SH-SY5Y (cell line): Measurements from ENCODE around the gene KIAA1217.

Experiments used
- GATA2 ChIP-seq: IDR thresholded peaks from 2 replicates; pipeline ENCODE4 v1.6.1; 2011; ENCODE audit warnings: mild to moderate bottlenecking, low read depth, low read length
- GATA3 ChIP-seq: IDR thresholded peaks from 2 replicates; pipeline ENCODE4 v1.6.1; 2011; ENCODE audit warnings: low read depth, mild to moderate bottlenecking, low read length, moderate library complexity

The KIAA1217 gene

DNA sequence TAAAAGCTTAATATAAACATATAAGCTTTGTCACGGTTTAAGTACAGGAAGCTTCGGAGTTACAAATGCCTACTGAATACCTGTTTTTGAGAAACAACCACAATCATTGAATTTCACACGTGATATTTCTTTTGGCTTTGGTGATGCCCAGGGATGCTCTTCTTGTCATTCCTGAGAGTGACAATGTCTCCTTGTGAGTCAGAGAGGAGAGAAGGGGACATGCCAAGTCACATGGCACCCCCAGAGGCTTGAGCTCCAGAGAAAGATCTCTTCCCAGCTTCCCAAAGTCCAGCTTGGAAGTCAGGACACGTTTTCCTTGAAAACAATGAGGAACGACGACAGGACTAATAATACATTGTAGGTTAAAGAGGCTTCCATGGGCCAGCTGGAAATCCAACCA is 272.3 kb downstream of the KIAA1217 start:
- no peak for TF ChIP-seq GATA3
- TF ChIP-seq GATA2: no peak

DNA sequence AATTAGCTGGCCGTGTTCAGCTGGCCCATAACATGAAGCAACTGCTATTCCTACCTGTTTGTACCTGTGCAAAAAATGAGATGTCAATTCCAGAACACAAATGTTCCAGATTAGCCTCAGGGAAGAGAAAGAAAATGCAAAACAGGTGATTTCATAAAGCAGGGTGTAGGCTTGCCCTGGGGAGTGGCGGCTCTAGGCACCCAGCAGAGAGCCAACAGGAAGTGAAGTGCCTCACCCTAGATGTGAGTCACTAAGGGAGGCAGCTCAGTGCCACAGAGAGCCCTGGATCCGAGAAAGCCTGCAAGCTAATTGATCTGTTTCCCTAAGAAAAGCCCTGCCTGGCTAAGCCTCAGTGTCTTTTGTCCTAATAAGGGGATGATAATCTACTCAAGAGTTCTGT is 274.8 kb downstream of the KIAA1217 start:
- no peak for TF ChIP-seq GATA3
- TF ChIP-seq GATA2: no peak

DNA sequence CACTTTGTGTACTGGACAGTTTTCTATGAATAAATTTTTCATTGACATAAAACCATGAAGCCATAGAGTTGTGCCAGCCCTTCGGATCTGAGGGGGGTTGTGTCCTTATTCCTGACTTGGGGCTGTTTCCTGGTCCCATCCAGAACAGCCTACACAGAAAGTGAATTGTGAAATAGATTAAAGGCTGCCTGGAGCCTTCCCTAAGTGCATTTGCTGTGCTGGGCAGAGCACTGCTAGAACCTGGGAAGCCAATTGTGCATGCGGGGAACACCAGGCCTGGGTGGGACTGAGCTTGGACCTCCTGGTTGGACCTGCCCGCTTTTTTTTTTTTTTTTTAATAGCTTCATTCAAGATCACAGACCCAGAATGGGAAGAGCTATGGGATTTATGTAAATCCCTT is 275.8 kb downstream of the KIAA1217 start:
- TF ChIP-seq GATA2 (no peak), GATA3 (no peak)

DNA sequence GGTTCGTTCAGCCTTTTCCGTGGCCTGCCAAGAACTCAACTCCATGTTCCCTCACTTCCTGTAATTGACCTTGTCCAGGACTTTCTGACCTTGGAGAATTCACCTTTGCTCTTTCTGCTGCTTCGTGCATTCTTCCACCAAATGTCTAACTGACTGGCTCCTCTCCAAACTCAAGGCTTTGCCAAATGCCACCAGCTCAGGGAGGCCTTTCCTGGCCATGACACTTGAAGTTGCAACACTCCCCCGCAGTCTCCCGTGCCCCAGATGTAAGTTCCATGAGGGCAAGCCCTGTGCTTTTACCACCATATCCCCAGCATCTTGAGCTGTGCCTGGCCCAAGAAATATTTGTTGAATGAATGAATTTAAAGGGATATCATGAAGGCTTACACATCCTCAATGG is 276.4 kb downstream of the KIAA1217 start:
- TF ChIP-seq GATA2 (no peak), GATA3 (no peak)

DNA sequence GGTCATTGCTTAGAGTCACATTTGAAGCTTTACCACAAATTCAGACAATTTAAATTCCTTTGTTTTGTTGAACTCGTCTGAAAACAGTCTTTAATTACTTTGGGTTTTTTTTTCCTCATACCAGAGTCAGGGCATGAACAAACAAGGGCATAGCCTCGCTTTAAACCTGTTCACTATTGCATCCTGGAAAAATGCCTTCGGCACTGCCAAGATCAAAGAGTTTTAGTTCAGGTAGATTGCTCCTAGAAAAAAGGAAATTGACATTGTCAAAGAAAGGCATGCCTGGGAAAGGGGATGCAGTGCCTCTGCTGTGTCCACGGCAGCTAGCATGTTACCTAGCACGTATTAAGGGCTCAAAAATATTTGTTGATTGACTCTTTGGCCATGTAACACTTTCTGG is 279.7 kb downstream of the KIAA1217 start:
- TF ChIP-seq GATA2: no peak
- no peak for TF ChIP-seq GATA3

DNA sequence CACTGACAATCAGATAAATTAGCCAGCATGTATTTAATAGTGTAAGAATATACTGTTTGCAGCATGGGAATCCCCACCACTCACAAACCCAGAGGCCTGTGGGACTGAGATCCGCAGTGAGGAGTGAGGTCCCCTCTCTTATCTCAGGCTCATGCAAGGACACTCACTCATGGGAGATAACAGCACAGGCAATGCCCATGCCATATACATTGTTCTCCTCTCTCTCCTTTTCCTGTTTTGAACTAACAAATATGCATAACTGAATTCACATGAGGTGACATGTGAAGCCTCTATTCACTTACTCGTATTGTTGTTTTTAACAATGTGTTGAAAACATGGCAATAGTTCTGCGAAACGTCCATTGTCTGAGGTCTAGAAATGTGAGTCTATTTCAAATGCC is 284.2 kb downstream of the KIAA1217 start:
- TF ChIP-seq GATA3 (no peak), GATA2 (no peak)

DNA sequence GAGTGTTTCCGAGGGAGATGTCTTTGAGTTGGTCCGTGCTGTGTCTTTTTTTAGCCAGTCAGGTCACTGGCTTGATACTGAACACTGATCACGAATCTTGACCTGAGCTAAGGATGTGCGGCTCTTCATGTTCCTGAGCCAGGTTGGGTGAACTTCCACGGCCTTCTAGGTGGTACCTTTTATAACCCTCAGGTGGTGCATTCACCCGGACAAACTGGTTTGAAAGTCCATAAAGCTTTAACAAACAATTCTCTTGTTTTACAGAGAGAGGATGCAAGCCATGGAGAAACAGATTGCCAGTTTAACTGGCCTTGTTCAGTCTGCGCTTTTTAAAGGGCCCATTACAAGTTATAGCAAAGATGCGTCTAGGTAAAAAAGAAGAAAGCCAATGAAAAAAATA is 285.3 kb downstream of the KIAA1217 start:
- TF ChIP-seq GATA3: no peak
- no peak for TF ChIP-seq GATA2

DNA sequence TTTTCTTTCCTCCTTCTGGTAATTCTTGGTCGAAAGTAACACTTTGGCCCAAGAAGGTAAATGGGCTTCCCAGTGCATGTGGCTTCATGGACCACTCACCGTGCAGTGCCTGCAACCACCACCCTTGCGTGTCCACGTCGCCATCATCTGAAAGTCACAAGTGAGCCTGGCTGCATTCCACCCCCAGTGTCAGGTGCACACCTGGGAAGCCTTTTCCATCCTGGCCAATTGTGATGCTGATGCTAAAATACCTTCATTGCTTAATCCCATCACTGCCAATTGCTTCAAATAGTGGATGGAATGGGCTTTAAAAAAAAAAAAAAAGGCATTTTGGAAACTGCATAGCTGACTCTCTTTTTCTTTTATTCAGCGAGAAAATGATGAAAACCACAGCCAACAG is 285.8 kb downstream of the KIAA1217 start:
- TF ChIP-seq GATA3: no peak
- TF ChIP-seq GATA2: no peak

DNA sequence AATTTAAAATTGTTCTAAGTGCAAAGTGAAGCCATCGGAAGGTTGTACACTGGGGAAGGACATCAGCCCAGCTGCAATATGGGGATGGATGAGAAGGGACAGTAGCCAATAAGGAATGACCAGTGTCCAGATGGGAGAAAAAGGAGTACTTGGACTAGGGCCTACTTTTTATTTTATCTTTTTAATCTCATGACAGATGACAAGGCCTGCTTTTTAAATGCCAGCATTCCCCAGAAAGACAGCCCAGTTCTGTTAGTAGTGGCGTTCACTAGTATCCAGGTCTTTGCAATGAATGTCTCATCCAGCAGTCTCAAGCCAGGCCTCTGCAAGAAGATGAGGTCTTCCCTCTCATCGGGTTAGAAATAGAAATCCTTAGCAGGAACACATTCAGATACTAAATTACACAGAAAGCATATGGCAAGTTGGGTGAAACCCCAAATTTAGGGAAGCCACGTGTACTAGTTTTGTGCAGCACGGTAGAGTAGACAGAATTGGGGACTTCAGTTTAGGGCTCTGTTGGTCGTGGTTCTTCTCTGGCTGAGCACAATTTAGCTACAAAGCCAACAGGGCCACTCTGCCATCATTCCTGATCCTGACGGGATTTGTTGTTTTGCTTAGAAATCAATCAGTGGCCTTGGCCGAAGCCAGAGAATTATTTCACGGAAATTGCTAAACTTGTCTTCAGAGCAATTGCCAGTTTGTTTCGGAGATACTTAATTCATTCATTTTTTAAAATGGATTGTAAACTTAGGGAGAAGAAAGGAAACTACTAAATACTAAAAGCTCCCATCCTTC is 286.9 kb downstream of the KIAA1217 start:
- peak; percentile 67 for TF ChIP-seq GATA2
- no peak for TF ChIP-seq GATA3

DNA sequence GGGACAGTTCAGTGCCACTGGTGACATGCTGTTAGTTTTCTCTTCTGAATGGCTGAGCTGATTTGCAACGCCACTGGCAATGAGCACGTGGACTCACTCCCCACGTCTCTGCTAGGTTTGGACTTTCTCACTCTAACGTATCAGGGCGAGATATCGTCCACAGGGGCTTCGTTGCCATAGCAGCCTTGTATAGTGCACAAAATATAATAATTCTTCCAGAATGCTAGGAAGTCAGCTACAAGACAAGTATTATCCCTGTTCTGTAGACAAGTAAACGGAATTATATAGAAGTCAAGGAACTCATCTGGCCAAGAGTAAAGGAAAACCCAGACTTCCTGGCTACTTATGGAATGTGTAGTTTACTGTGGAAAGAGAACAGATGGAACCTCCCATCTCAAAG is 288.0 kb downstream of the KIAA1217 start:
- no peak for TF ChIP-seq GATA2
- no peak for TF ChIP-seq GATA3

DNA sequence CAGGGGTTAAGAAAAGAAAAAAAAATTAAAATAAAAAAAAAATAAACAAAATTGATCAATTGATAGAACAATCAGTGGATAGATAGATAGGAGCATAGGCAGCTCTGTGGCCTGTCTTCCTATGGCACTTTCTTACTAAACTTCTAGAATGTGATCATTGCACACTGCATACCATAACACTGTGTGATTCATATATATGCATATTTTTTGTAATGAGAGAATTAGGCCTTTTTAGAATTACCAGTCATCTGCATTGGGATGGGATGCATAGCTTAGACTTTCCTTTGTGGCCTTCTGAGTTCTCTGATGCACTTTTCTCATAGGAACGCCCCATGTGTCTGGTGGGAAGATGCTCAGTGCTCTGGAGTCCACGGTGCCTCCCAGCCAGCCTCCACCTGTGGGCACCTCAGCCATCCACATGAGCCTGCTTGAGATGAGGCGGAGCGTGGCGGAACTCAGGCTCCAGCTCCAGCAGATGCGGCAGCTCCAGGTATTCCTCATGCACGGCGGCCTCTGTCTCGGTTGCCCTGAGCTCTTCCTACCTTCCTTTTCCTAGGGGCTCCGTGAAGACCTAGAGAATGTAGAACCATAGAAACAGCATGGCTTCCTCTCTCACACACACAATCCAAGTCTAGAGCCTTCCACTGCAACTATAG is 292.2 kb downstream of the KIAA1217 start:
- TF ChIP-seq GATA2: no peak
- TF ChIP-seq GATA3: no peak

DNA sequence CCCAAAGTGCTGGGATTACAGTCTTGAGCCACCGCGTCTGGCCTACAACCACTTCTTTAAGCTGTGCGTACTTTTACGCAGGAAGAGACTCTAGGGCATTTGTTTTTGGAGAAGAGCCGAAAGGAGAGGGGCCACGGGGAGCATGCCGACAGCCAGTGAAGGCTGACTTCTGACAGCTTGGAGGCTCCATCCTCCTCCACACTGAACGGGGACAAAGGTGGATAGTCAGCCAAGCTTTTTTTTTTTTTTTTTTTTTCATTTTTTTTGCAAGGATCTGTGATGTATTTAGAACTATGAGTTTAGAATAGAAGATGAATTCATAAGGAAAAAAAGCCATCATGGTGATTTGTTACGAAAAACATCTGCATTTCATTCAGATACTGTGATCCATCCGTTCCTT is 293.1 kb downstream of the KIAA1217 start:
- no peak for TF ChIP-seq GATA3
- no peak for TF ChIP-seq GATA2

DNA sequence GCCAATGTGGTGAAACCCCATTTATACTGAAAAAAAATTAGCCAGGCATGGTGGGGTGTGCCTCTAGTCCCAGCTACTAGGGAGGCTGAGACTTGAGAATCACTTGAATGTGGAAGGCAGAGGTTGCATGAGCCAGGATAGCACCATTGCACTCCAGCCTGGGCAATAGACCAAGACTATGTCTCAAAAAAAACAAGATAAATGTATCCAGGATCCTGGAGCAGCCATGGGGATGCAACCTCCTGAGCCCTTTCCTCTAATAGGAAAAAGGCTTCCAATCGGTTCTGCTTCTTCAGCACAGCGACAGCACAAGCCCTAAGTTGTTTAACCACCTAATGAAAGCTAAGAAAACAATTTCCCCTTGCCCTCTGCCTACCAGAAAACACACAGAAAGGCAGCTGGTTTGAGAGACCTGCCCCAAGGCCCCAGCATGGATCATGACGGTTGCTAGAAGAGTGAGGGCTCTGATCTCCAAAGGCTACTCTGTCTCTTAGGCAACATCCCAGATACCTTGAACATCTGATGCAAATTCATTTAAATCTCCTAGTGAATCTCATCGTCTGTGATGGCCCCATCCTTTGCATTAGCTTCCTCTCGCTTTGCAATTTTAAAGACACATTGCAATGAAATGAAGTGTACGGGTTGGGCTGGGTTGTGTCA is 294.0 kb downstream of the KIAA1217 start:
- no peak for TF ChIP-seq GATA3
- TF ChIP-seq GATA2: no peak

DNA sequence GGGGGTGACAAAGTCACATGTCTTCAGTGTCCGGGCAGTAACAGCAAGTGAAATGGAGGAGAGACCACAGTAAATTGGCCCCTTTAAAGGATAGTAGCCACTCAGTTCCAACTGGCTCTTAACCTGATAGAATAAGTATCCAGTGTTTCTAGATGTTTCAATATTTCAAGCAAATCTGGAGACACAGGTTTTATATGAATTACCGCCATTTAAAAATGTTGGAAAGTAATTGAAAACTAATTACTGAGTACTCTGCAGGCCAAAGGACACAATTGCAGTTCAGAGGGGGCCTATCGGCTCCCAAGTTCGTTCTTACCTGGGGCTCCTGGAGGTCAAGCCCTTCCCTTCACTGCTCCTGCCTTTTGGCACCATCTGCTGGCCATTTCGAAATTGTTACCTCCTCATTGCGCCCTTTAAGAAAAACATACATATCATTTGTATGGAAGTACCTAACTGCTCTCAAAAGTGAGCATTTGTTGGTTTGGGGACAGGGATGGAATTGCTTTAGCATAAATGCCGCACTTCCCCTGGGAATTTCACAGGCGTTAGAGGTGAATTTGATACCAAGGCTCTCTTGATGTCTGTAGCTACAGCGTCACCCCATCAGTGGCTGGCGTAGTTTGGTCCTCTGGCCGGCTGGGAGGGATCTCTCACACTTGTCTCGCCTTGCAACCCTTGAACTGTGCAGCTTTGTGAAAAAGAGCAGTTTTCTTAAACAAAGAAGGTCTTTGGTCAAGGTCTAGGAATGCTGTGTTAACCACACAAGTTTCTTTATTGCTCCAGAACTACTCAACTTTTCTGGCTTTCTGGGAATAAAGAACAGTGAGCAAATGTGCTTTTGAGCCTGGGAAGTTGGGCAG is 294.8 kb downstream of the KIAA1217 start:
- TF ChIP-seq GATA3 (no peak), GATA2 (no peak)

DNA sequence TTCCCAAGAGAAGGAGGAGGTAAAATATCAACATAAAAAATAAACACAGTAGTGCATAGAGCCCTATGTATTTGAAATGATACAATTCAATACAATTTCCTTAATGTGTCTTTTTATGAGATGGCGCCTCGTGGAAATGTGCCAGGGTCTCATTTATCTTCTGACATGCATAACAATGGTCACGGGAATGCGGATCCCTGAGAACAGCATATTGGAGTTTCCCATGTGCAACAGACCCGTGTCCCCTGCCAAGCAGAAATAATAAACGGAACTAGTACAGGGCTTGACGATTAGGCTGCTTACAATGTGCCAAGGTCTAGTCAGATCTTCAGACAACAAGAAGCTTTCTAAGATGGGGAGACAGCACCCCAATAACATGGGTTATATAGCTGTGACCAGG is 296.8 kb downstream of the KIAA1217 start:
- TF ChIP-seq GATA2 (no peak), GATA3 (no peak)
